ENCODE results near the gene ACAP1.

- TF ChIP-seq NFIC (IDR thresholded peaks at IDR 0.05) (no peak), EP300 (IDR thresholded peaks at IDR 0.05; ENCODE audit: borderline replicate concordance) (peak; percentile 82), FOXM1 (IDR thresholded peaks at IDR 0.05; ENCODE audit: borderline replicate concordance, low read depth) (no peak), TEAD4 (IDR thresholded peaks at IDR 0.05) (peak; percentile 89), TCF12 (IDR thresholded peaks at IDR 0.05; ENCODE audit: low read depth) (peak; percentile 59; the same call in 1 of the 2 replicates), CEBPB (IDR thresholded peaks at IDR 0.05) (no peak), MAX (IDR thresholded peaks at IDR 0.05) (peak; percentile 71), CREB1 (IDR thresholded peaks at IDR 0.05; ENCODE audit: low read depth) (no peak)
These were observed 15.6 kb downstream of the ACAP1 start, which contains the start of gene KCTD11 for GRCh38 chr17:7351665-7352502.
